AG04450 (cell line): ENCODE measurements around the gene C2orf68. TPM values are rescaled to one million over a fixed set of nuclear protein-coding genes. Genes with fewer than 3 reads are reported as not detected.
A peak's percentile ranks its signal among the peaks of the same experiment; 100 is the strongest.
"Not testable (repeated sequence)": the region's sequence is repeated elsewhere in the genome, so short reads cannot be mapped to it uniquely, and the experiment has no call there.

ENCODE experiments used
- CTCF ChIA-PET: fragments of 300-600, 350-600 bp; formaldehyde crosslinking; extraction: SDS; loops from one replicate; lab custom pipeline; 2022; ENCODE audit warnings: antibody characterized with exemption, inconsistent platforms; lab: Charles Lee
- POLR2A ChIA-PET: fragments of 350-600 bp; formaldehyde crosslinking; extraction: SDS; loops from one replicate; lab custom pipeline; 2021; ENCODE audit warnings: antibody characterized with exemption, inconsistent platforms; lab: Yijun Ruan, JAX
- DNase-seq: peaks from one replicate; pipeline ENCODE4 v3.0.0-alpha.2; 2011; ENCODE audit warnings: low read depth, low spot score
- H3K27ac ChIP-seq: one replicate; pipeline ENCODE4 v1.5.1; 2012; ENCODE audit warnings: low read depth, low read length, control low read depth
- H3K27me3 ChIP-seq: one replicate; pipeline ENCODE4 v1.6.0; 2012; ENCODE audit warnings: low read length; ENCODE audit not compliant: control insufficient read depth, insufficient read depth
- H3K4me3 ChIP-seq: 2 replicates; pipeline ENCODE4 v1.5.1; 2011; ENCODE audit warnings: mild to moderate bottlenecking, low read depth, low read length, control low read depth
- H3K9me3 ChIP-seq: 2 replicates; pipeline ENCODE4 v1.5.1; 2012; ENCODE audit warnings: low read length; ENCODE audit not compliant: control insufficient read depth, insufficient read depth
- CTCF ChIP-seq: IDR thresholded peaks from 2 replicates; pipeline ENCODE4 v1.5.1; 2011; ENCODE audit warnings: low read depth, low read length, control low read depth, inconsistent platforms
- polyA plus RNA-seq: library from polyadenylated mRNA; depleted of rRNA; stranded (reverse); fragments of >200 nt; gene quantifications from 2 replicates; pipeline ENCODE4 v1.2.3, GENCODE V29; 2011

C2orf68 gene
- polyA plus RNA-seq, 1 experiment: 17.8 TPM

- ChIA-PET CTCF (interaction anchor here (1.5 to 4.7 kb wide), 2 partner anchors 15 to 27 kb away, joined by 3 to 49 read pairs; no protein-coding TSS in a partner anchor), POLR2A (interaction anchor here (0.6 to 0.7 kb wide), 2 partner anchors 10 to 151 kb away, joined by 3 read pairs; partner anchors contain the start of gene C2orf68)
- Histone ChIP-seq H3K27ac (no peak overlapping the region), H3K4me3 (no peak overlapping the region), H3K9me3 (no peaks in the 10 kb centered on the region), H3K27me3 (no peaks in the 10 kb centered on the region)
- no peak for DNase-seq
- TF ChIP-seq CTCF: no peak
Measured at GRCh38 chr2:85621338-85621737, 9.5 kb upstream of the C2orf68 start.

GRCh38 chr2:85619617-85620016 lies 7.8 kb upstream of the C2orf68 start:
- ChIA-PET CTCF (interaction anchor here (4.7 kb wide), 1 partner anchor 17 kb away, joined by 49 read pairs; no protein-coding TSS in a partner anchor), POLR2A (interaction anchor here (0.5 kb wide), 1 partner anchor 14 kb away, joined by 5 read pairs; no protein-coding TSS in a partner anchor)
- DNase-seq: no peak
- TF ChIP-seq CTCF: no peak
- Histone ChIP-seq H3K9me3 (no peaks in the 10 kb centered on the region), H3K27me3 (no peaks in the 10 kb centered on the region), H3K4me3 (no peak overlapping the region), H3K27ac (no peak overlapping the region)

- not testable (repeated sequence) for H3K9me3 ChIP-seq, H3K27ac ChIP-seq, DNase-seq, H3K27me3 ChIP-seq
- peak overlapping the region; percentile 89 for H3K4me3 ChIP-seq
- POLR2A ChIA-PET: interaction anchor here (0.5 kb wide), 1 partner anchor 236 kb away, joined by 3 read pairs; no protein-coding TSS in a partner anchor
- CTCF ChIA-PET: interaction anchor here (1.2 to 2.0 kb wide), 2 partner anchors 19 to 65 kb away, joined by 4 to 15 read pairs; no protein-coding TSS in a partner anchor
Measured at GRCh38 chr2:85617723-85618122, 5.9 kb upstream of the C2orf68 start.

- Histone ChIP-seq H3K27me3 (no peaks in the 10 kb centered on the region), H3K4me3 (no peak overlapping the region), H3K9me3 (peaks cover 4% of the 10 kb centered on the region; the same call in 1 of the 2 replicates), H3K27ac (no peak overlapping the region)
- DNase-seq: no peak
- ChIA-PET POLR2A (interaction anchor here (0.6 to 1.2 kb wide), 3 partner anchors 10 to 197 kb away, joined by 4 to 7 read pairs (median 6); partner anchors contain the start of gene SH2D6), CTCF (interaction anchor here (0.6 to 0.9 kb wide), 3 partner anchors 22 to 205 kb away, joined by 3 to 4 read pairs (median 3); partner anchors contain the start of gene CAPG)
- no peak for TF ChIP-seq CTCF
Measured at GRCh38 chr2:85615413-85615728, 3.5 kb upstream of the C2orf68 start.

- CTCF ChIA-PET, H3K4me3 ChIP-seq, H3K27me3 ChIP-seq, POLR2A ChIA-PET, DNase-seq, H3K9me3 ChIP-seq, H3K27ac ChIP-seq: not testable (repeated sequence)
Measured at GRCh38 chr2:85614757-85615156, 2.9 kb upstream of the C2orf68 start.
